Measurements from ENCODE around the gene CCDC191.

GRCh38 chr3:114092151-114093015 is 36.1 kb upstream of the CCDC191 start:
- TF ChIP-seq CTCF (IDR thresholded peaks at IDR 0.05) = no peak
- TF ChIP-seq POLR2A (IDR thresholded peaks at IDR 0.05) = no peak

All from uterus (tissue), 2 donors.